Right lobe of liver (tissue), 4 donors: Measurements from ENCODE around the gene IP6K3.

Experiments used
- CTCF ChIP-seq, 4 donors: fragments of 200-600 bp in 3 of 4; fragments of 450-650 bp in 1 of 4; IDR thresholded peaks; one replicate each; pipeline versions ENCODE4 v1.5.1 to v1.8.0; 2016 to 2022; ENCODE audit warnings: antibody characterized with exemption in 4 of 4, mild to moderate bottlenecking in 2 of 4
- POLR2A ChIP-seq: fragments of 450-650 bp; IDR thresholded peaks from one replicate; pipeline ENCODE4 v1.6.1; 2017; ENCODE audit warnings: antibody characterized with exemption, mild to moderate bottlenecking
- donor health status: DM: no; HTN: no; CAD: no.
- donor health status: DM: no; HTN: no; CAD: no.
- donor health status: DM: no; HTN: yes; CAD: no.

GRCh38 chr6:33678233-33678931 lies 68.3 kb downstream of the IP6K3 start:
- no peak for TF ChIP-seq CTCF (IDR thresholded peaks at IDR 0.05)
- no peak for TF ChIP-seq POLR2A
